GM19395 (cell line): ENCODE data around the gene HOXC10.
A peak's percentile ranks its signal among the peaks of the same experiment; 100 is the strongest.

ENCODE experiments used
- ATAC-seq: cut with Tn5 transposase; IDR thresholded peaks from one replicate; pipeline ENCODE4 v1.9.1; 2021; ENCODE audit warnings: mild to moderate bottlenecking, moderate library complexity; ENCODE audit not compliant: unreplicated experiment

Gene HOXC10

DNA sequence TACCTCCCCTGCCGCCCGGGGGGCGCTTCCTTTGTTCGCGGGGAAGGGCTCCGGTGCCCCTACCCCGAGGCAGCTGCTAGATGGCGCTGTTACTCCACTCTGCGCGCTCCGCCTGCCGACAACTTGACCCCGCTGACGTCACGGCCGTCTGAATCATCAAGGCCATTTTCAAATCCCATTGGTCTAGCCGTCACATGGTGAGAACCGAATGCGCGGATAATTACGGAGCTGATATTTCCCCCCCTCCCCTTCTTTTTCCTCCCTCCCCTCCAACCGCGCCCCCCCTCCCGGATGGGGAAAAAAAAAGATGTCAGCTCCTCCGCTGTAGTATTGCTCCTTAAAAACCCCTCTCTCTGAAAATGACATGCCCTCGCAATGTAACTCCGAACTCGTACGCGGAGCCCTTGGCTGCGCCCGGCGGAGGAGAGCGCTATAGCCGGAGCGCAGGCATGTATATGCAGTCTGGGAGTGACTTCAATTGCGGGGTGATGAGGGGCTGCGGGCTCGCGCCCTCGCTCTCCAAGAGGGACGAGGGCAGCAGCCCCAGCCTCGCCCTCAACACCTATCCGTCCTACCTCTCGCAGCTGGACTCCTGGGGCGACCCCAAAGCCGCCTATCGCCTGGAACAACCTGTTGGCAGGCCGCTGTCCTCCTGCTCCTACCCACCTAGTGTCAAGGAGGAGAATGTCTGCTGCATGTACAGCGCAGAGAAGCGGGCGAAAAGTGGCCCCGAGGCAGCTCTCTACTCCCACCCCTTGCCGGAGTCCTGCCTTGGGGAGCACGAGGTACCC, at the start of gene HOXC10:
Gene HOXC10, plus strand, starts transcription at position 246 of the 791 bp plus-strand sequence. Its CDS starts 114 bp downstream, at position 360.
- peak; percentile 61 for ATAC-seq

DNA sequence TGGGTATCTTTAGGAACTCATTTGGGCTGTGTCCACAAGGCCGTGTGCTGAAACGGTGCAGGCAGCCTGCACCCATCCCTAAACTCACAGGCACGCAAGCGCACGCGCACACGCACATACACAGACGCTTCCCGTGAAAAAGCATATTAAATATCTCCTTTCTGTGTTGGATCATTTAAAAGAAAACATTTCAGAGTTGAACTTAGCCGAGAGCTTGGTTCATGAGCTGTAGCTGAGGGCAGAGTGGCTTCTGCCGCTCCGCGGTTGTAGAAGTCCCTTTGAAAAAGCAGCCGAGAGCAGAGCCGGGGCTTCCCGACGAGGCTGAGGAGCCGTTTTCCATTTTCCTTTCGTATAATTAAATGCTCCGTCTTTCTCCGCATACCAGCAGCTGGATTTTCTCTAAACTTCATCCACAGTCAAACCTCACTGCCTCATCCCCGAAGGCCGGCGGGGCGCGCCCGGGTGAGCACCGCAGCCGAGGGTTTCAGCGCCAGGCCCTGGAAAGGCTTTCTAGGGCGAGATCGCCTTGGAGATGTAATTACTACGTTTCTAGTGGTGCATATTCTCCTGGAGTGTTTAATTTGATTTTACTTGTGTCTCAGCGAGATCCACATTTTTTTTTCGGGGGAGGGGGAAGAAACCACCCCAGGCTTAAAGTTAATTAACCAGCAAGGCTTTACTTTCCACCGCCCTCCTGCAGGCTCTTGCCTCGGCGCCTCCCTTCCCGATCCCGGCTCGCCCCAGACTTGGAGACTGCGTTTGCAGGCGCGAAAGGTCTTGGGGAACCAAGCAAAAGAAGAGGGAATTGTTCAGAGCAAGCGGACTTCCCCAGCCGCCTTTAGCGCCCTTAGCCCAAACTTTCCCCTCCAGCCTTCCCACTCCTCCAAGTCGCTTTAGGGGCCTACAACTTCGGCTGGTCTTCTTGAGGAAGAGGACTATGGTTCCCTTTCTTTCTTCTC, 49.3 kb upstream of the HOXC10 start:
- no peak for ATAC-seq

DNA sequence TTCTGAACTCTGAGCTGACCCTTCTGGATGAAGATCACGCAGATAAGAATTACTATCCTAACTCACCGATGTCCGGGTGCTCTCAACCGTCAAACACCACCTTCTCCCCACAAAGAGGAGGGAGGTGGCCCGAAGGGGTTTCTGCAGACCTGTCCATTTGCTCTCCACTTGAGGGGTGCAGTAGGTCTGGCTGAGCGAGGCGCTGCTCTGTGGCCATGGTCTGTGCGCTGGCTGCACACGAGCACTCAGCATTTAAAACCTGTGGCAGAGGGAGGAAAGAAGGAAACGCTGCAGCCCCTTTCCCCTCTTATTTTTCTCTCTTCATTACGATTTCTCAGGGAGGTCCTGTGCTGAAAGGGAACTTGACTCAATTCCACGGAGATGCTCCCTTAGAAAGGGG, 47.8 kb upstream of the HOXC10 start:
- no peak for ATAC-seq

DNA sequence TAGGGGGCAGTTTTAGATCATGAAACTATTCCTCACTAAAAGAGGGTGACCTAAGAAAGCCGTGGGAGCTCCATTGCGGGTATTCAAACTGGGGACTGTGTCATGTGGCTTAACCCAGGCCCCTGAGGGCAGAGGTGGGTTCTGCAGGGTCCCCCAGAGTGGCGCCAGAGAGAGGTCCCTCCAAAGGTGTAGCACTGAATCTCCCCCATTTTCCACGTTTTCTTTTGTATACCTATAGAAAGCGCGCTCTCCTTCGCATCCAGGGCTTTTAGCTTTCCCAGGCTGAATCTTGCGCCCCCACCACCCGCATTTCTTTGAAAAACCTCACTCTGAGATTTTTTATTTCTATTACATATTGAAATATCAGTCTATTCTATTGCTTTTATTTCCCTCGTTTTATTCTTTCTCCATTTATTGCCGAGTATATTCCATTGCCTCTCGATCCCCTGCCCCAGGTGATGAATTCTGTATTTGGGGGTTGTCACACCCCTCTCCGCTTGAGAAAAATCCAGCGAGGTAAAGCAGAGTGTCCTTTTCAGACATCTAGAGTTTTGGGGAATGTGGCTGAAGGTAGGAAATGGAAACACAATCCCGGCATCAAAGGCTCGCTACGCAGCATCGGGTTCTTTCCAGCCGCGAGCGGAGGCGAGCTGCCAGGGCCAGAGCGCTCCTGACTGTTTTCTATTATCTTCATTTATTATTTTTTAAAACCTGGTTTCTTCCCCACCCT, 47.2 kb upstream of the HOXC10 start:
- no peak for ATAC-seq

DNA sequence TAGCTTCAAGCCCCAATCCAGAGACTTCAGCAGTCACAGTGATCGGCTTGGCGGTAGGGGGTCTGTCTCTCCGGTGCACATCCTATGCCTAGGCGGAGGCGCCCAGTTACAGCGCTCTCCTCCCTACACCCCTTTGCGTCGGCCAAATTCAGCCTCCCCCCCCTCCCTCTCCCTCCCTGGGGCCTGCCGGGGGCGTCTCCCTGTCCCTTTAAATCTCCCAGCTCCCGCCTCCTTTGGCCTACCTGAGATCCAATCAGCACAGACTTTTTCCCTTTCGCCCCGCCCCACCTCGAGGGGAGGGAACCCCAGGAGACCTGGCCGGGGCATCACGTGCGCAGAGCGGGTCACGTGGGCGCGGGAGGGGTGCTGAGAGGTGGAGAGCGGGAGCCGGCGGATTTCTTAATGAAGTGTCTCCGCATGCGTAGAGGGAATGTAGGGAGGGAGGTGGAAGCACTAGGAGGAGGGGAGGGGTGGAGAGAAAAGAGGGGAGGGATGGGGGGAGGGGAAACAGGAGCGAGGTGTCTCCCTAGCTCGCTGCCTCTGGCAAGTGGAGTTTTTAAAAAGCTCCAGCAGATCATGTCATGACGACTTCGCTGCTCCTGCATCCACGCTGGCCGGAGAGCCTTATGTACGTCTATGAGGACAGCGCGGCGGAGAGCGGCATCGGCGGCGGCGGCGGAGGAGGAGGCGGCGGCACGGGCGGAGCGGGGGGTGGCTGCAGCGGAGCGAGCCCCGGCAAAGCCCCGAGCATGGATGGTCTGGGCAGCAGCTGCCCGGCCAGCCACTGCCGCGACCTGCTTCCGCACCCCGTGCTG, 46.4 kb upstream of the HOXC10 start, which contains the start of gene HOXC13:
Gene HOXC13, plus strand, starts transcription at position 506 of the 815 bp plus-strand sequence. Its CDS starts 76 bp downstream, at position 582.
- no peak for ATAC-seq

DNA sequence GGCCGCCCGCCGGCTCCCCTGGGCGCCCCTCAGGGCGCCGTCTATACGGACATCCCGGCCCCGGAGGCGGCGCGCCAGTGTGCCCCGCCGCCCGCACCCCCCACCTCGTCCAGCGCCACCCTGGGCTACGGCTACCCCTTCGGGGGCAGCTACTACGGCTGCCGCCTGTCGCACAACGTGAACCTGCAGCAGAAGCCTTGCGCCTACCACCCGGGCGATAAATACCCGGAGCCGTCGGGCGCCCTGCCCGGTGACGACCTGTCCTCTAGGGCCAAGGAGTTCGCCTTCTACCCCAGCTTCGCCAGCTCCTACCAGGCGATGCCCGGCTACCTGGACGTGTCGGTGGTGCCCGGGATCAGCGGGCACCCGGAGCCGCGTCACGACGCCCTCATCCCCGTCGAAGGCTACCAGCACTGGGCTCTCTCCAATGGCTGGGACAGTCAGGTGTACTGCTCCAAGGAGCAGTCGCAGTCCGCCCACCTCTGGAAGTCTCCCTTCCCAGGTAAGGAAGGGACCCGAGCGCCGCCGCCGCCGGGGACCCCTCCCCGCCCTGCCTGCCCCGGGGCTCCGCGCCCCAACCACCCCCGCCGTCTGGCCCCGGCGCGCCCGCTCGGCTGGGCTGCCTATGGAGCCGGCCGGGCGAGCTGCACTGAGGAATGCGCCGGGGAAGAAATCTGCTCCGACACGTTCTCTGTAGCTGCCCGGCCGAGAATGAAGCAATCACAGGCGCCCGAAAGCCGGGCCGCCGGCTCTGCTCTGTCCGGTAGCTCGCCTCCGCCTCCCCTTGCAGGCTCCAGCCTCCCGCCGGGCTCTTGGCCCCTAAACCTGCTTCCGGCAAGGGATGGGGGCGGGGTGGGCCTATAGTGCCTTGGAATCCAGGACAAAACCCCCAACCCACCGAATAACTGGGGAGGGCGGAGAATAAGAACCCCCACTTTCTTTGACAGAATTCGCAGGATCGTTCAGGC, 45.5 kb upstream of the HOXC10 start:
- no peak for ATAC-seq

DNA sequence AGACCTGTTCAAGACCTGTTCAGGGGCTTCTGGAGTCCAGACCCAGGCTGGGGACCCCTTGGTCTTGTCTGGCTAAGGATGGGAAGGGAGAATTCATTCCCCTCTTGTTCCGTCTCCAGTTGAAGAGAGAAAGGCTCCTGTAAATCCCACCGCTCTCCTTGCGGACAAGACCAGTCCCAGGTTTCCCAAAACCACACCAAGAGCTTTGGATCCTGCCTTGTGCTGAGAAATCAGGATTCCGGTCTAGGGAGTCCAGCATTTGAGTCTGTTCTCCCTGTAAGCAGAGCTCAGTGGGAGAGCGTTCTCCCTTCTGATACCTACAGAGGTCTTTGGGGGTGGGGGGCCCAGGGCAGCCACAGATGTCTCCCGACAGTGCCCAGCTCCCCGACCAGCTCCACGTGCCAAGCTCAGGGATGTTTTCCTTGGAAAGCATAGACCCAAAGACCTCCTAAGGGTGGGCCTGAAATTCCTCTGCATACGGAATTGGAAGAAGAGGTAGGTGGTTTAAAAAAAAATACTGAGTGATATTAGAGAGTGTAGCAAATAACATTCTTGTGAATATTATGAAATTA, 44.4 kb upstream of the HOXC10 start:
- no peak for ATAC-seq

DNA sequence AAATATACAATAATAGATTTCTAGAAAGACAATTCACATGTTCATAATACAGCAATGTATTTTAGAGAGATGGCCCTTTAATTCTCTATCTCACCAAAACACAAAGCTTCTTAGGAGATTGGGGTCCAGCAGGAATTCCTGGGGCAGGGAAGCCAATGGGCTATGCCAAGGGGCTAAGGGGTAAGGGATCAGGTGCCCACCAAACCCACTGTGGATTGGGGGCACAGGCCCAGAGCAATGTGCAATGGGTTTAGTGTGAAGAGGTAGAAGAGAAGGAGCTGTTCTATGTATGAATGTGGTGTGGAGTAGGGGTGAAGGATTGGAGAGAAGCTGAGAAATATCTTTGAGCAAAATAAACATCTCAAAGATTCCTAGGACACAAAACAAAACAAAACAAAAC, 43.8 kb upstream of the HOXC10 start:
- ATAC-seq = no peak

DNA sequence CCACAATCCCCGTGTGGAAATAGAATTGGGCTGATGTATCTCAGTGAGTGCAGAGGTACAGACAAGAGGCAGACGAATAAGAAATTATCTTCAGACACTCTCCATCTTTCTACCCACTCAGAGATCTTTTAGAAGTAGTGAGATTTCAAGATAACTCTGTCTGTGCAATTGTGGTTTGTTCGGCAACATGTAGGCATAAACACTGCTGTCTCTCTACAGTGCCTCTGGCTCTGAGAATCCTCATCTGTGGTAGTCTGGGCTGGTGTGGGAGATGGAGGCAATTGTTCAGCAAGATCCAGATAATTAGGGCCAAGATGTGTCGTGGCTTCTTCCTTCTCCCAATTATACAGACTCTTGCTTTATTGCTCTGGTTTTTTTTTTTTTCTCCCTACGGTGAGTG, 43.2 kb upstream of the HOXC10 start:
- no peak for ATAC-seq

DNA sequence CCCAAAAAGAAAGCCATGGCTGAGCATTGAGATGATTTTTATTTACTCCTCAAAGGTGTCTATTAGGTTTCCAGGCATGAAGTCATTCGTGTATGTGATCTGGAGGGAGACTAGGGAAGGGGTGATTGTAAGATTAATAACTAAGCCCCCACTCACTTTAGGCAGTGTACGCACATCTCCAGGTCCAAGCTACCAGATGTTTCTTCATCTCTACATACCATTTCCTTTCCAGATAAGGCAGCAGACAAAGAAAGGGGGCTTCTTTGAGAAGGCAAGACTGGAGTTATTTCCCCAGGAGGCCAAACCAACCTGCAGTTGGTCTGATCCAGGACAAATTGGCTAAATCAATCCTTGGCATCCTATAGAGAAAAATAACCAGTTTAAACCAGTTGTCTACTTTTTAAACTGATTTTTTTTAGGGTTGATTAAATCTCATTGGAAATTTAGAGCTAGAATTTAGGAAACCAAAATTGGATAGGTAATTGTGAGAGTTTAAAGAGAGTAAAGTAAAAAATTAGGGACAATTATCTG, 42.4 kb upstream of the HOXC10 start:
- ATAC-seq = no peak

DNA sequence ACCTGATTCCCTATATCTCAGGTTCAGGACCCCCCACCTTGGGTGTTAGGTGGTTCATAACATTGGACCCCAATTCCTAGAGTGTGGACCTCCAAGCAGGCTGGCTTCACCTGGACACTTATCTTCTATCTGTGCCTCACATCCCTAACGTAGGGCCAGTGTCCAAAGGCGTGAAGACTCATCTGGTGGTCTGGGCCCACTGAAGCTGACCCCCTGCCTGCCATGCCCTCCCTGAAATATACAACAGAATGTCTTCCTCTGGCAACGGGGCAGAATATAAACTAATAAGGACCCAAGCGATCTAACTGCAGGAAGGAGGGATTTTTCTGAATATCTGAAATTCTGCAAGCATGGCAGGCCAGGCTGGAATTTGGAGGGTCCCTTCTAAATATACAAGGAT, 40.7 kb upstream of the HOXC10 start:
- no peak for ATAC-seq

DNA sequence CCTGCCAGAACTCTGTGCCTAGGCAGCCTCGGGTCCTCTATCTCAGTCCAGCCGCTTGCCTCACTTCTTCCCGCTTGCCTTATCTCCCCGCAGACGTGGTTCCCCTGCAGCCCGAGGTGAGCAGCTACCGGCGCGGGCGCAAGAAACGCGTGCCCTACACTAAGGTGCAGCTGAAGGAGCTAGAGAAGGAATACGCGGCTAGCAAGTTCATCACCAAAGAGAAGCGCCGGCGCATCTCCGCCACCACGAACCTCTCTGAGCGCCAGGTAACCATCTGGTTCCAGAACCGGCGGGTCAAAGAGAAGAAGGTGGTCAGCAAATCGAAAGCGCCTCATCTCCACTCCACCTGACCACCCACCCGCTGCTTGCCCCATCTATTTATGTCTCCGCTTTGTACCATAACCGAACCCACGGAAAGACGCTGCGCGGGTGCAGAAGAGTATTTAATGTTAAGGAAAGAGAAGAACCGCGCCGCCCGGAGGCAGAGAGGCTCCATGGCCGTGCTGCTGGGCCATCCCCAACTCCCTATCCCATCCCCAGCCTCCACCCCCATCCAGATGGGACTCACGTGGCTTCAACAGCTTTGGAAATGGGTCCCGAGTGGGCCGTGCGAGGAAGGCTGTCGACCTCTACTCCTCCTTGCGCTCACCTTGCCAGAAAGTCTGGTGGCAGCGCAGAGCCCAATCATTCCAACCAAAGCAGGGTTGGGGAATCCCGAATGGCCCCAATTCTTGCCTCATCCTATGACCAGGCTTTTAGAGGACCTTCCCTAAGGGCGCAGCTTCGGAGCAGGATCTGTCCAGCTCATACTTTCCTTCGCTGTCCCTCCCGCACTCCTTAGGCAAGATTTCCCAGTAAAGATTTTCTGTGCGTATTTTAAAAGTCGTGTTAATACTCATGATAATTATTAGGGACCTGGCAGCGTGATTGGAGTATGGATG, 39.8 kb upstream of the HOXC10 start:
- ATAC-seq = no peak

DNA sequence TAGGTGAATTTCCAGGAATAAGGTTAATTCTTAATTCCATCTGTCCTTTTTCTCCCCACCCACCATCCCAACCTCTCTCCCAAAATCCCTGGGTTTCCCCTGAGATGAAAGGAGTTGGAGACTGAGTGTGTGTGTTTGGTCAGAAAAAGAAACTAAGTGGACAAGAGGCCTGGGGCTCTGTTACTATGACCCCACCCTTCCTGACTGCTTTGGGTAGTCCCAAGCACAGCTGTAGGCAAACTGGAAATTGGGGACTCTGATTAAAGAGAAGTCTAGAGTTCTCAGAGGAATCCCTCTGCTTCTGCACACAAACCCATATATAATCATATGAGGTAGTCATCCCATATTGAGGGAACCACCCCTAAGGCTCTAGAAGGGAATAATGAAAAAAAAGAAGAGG, 37.2 kb upstream of the HOXC10 start:
- no peak for ATAC-seq

DNA sequence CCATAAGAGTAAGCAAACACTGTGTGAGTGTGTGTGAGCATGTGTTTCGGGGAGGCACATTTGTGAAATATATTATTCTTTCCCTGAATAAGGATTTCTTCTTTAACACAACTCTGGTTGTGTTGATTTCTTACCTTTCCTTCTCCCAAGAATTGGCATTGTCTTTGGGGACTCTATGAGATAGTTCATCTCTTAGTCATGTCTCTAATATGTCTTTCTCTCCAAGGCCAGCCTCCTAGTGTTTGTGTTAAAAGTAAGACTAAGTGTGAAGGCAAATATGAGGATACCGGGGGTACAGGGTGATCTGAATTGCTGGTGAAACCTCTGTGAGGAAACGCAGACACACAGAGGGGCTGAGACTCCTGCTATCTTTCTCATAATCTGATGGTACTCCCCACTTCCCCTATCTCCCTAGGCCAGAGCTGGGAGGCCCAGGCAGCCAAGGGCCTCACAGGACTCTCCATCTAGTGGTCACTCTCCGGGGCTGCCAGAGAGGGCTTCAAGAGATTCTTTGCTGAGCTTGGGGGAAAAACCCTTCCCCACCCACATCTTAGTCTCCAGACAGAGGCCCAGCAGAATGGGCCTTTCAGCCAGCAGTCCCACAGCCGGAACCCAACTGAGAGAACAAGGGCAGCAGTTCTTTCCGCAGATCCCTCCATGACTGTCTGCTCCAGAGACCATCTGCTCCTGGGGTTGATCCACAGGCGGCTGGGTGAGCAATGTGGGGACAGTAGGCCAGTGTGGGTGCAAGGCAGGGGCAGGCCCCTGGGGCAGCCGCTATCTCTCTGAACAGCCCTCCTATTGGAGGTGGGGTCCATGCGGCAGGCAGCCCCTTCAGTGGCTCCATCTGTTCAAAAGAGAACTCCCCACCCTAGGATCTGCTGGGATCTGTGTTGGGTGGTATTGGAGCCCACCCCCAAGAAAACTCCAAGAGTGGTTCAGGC, 36.0 kb upstream of the HOXC10 start:
- ATAC-seq = no peak

DNA sequence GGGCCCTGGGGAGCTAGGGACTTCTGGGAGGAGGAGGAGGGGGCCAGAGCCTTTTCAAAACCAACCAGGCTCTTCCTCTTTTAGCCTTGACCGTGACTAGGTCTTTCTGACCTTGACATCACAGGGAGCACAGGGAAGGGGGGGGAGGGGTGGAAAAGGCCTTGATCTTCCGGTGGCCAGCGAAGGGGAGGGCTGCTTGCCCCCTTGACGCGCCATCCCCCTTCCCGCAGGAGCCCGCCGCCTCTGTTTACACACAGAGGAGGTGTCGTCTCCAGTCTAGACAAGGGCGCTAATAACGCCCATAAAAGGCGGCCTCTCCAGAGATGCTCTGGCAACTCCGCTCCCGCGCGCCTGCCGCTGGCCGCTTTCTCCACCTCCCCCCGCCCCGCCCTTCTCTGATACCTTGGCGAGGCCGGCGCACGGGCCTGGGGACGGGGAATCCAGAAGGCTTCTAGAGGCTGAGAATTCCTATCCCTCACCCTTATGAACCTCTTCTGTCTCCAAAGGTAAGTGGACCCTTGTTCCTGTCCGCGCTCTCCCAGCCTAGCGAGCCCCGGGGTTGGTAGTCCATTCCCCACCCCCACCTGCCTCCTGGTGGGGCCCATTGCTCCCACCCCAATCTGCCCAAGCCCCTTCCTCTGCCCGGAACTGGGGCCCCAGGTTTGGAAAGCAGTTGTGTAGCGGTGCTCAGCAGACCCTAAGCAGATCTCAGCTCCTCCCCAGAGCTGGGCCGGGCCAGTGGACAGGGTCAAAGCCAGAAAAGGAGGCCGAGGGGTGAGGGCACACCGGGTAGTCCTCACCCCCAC, 35.1 kb upstream of the HOXC10 start:
- ATAC-seq = no peak

DNA sequence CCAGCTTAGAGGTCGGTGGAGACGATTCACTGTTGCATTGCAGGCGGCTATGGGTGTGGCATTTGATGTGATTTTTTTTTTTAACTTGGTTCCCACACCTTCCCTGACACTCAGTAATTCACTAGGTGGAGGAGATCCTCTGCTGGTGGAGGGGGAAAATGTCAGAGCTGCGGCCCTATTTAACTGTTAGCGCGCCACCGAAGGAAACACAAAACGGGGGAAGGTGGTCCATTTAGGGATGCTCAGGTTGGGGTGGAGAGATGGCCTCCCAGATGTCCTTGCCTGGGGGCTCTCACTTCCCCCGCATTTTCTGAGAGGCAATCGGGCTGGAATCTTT, 34.5 kb upstream of the HOXC10 start:
- ATAC-seq = no peak
